ENCODE measurements around the gene ADH1A.

ADH1A gene

DNA sequence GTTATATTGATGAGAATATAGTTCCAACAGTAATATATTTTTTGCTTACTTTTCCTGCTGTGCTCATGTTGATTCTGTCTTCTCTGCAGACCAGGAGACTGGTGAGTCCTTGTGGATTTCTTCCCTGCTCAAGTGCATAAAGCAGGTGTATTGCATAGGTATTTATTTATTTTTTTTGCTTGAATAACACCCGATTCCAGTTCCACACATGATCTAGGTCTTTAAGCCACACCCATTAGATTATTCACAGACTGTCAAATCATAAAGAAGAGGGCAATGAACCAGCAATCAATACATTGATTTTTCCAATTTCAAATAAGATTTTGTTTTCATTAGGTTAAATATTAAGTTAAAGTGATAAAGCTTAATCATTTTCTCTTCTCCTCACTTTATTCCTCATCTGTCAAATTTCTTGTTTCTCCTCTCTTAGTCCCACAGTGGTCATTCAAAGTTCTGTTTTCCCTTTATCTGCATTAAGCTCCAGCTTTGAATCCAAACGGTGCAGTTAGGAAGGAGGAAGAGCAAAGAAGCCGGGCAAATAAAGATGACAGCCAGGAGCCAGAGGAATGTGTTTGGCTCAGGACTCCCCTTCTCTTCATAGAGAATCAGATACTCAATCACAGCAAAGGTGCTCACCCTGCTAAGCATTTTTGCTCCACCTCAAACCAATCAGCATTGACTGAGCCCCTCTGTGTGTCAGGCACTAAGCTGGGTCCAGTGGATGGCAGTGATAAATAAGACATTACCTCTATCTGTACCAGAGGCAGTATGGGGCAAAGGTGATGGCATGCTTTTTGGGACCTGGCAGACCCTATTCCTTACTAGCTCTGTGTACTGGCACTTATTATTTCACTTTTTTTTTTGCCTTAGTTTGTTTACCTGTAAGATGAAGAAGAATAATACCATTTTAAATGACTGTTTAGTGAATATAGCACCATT is at the start of gene ADH1A:
Gene ADH1A, minus strand, starts transcription at position 138 of the 939 bp plus-strand sequence. Its CDS starts 71 bp downstream, at position 67.
- Histone ChIP-seq H3K4me3 (ENCODE audit: insufficient read depth, low read length, poor library complexity, severe bottlenecking) (no peak within 1 kb of the TSS), H3K27ac (ENCODE audit: low read depth, low read length) (no peak within 1 kb of the TSS), H3K9ac (ENCODE audit: low read length) (no peak within 1 kb of the TSS), H2AFZ (ENCODE audit: low read depth, low read length, severe bottlenecking) (no peak within 1 kb of the TSS), H3F3A (ENCODE audit: insufficient read depth) (no peaks in the 10 kb centered on the region), H3K9me3 (ENCODE audit: insufficient read depth, low read length) (no peaks in the 10 kb centered on the region), H4K20me1 (ENCODE audit: low read depth, low read length) (no peaks in the 10 kb centered on the region), H3K9me2 (replicated peaks; ENCODE audit: insufficient read depth, low read length) (no peaks in the 10 kb centered on the region), H3K4me2 (ENCODE audit: low read depth, low read length, poor library complexity, severe bottlenecking) (no peak within 1 kb of the TSS), H3K36me3 (ENCODE audit: low read length) (no peaks in the 10 kb centered on the region), H3K27me3 (ENCODE audit: low read length) (no peaks in the 10 kb centered on the region), H3K79me2 (ENCODE audit: insufficient read depth, low read length) (no peaks in the 10 kb centered on the region)
- TF ChIP-seq EZH2phosphoT487 (conservative IDR thresholded peaks at IDR 0.05; ENCODE audit: low read length), result no peak
- TF ChIP-seq, protein P1, sequence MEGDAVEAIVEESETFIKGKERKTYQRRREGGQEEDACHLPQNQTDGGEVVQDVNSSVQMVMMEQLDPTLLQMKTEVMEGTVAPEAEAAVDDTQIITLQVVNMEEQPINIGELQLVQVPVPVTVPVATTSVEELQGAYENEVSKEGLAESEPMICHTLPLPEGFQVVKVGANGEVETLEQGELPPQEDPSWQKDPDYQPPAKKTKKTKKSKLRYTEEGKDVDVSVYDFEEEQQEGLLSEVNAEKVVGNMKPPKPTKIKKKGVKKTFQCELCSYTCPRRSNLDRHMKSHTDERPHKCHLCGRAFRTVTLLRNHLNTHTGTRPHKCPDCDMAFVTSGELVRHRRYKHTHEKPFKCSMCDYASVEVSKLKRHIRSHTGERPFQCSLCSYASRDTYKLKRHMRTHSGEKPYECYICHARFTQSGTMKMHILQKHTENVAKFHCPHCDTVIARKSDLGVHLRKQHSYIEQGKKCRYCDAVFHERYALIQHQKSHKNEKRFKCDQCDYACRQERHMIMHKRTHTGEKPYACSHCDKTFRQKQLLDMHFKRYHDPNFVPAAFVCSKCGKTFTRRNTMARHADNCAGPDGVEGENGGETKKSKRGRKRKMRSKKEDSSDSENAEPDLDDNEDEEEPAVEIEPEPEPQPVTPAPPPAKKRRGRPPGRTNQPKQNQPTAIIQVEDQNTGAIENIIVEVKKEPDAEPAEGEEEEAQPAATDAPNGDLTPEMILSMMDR (IDR thresholded peaks at IDR 0.05; ENCODE audit: insufficient read depth, low read length, poor library complexity, severe bottlenecking), result no peak

DNA sequence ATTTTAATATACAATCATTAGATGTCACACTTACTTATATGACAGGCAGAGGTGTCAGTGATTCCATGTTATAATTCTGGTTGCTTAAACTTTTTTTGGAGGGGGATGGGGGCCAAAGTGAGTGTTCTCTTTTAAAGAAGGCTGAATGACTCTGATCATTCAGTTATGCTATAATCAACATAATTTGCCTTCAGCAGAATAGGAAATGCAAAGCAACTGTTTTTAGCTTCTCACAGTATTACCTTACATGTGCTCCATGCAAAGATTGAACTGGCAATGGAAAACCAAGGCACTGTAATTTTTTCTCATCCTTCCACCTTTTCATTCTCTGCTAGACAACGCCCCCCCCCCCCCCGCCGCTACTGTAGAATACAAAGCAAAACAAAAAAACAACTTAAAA is 48.4 kb upstream of the ADH1A start:
- no peaks in the 10 kb centered on the region for H3K9me3 ChIP-seq (ENCODE audit: insufficient read depth, low read length)
- H3K9me2 ChIP-seq (replicated peaks; ENCODE audit: insufficient read depth, low read length), result no peaks in the 10 kb centered on the region
- no peaks in the 10 kb centered on the region for H4K20me1 ChIP-seq (ENCODE audit: low read depth, low read length)
- TF ChIP-seq EZH2phosphoT487 (conservative IDR thresholded peaks at IDR 0.05; ENCODE audit: low read length), result no peak
- TF ChIP-seq, protein P1 (IDR thresholded peaks at IDR 0.05; ENCODE audit: insufficient read depth, low read length, poor library complexity, severe bottlenecking), result no peak
- no peak overlapping the region for H3K4me3 ChIP-seq (ENCODE audit: insufficient read depth, low read length, poor library complexity, severe bottlenecking)
- no peaks in the 10 kb centered on the region for H3K36me3 ChIP-seq (ENCODE audit: low read length)
- no peak overlapping the region for H3K4me2 ChIP-seq (ENCODE audit: low read depth, low read length, poor library complexity, severe bottlenecking)
- no peaks in the 10 kb centered on the region for H3K79me2 ChIP-seq (ENCODE audit: insufficient read depth, low read length)
- H3F3A ChIP-seq (ENCODE audit: insufficient read depth), result no peaks in the 10 kb centered on the region
- H2AFZ ChIP-seq (ENCODE audit: low read depth, low read length, severe bottlenecking), result no peak overlapping the region
- no peak overlapping the region for H3K9ac ChIP-seq (ENCODE audit: low read length)
- H3K27me3 ChIP-seq (ENCODE audit: low read length), result no peaks in the 10 kb centered on the region
- no peak overlapping the region for H3K27ac ChIP-seq (ENCODE audit: low read depth, low read length)

DNA sequence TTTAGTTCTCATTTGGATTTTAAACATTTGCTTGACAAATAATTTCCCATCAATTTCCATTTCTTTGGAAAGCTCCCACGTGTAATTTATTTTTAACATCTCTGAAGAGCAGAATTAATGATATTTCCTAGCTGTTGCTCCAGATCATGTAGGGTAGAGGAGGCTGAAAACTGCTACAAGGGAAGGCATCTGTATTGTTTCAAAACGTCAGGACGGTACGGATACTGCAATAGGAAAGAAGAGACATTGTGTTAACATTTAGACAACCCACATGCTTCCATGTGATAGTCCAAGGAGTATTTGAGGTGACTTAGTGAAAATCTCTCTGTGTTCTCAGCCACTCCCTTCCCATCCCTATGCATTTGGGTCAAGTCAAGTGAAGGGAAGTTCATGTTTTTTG is 45.8 kb upstream of the ADH1A start:
- H3K27ac ChIP-seq (ENCODE audit: low read depth, low read length), result no peak overlapping the region
- H2AFZ ChIP-seq (ENCODE audit: low read depth, low read length, severe bottlenecking), result no peak overlapping the region
- TF ChIP-seq, protein P1 (IDR thresholded peaks at IDR 0.05; ENCODE audit: insufficient read depth, low read length, poor library complexity, severe bottlenecking), result no peak
- TF ChIP-seq EZH2phosphoT487 (conservative IDR thresholded peaks at IDR 0.05; ENCODE audit: low read length), result no peak
- no peak overlapping the region for H3K4me2 ChIP-seq (ENCODE audit: low read depth, low read length, poor library complexity, severe bottlenecking)
- H3K27me3 ChIP-seq (ENCODE audit: low read length), result no peaks in the 10 kb centered on the region
- H3K79me2 ChIP-seq (ENCODE audit: insufficient read depth, low read length), result no peaks in the 10 kb centered on the region
- H3K4me3 ChIP-seq (ENCODE audit: insufficient read depth, low read length, poor library complexity, severe bottlenecking), result no peak overlapping the region
- H3F3A ChIP-seq (ENCODE audit: insufficient read depth), result no peaks in the 10 kb centered on the region
- H3K36me3 ChIP-seq (ENCODE audit: low read length), result no peaks in the 10 kb centered on the region
- no peaks in the 10 kb centered on the region for H3K9me3 ChIP-seq (ENCODE audit: insufficient read depth, low read length)
- no peak overlapping the region for H3K9ac ChIP-seq (ENCODE audit: low read length)
- H4K20me1 ChIP-seq (ENCODE audit: low read depth, low read length), result no peaks in the 10 kb centered on the region
- H3K9me2 ChIP-seq (replicated peaks; ENCODE audit: insufficient read depth, low read length), result no peaks in the 10 kb centered on the region
